GM18858 (cell line): ENCODE data around the gene ELMO2.
"Not testable (repeated sequence)": the region's sequence is repeated elsewhere in the genome, so short reads cannot be mapped to it uniquely, and the experiment has no call there.

Experiments used
- ATAC-seq: cut with Tn5 transposase; IDR thresholded peaks from one replicate; pipeline ENCODE4 v1.9.1; 2021; ENCODE audit not compliant: unreplicated experiment

Gene ELMO2

GRCh38 chr20:46407671-46407996 lies 1.2 kb upstream of the ELMO2 start:
- no peak for ATAC-seq

GRCh38 chr20:46406986-46407670 lies 713 bp upstream of the ELMO2 start:
- peak; percentile 36 for ATAC-seq

GRCh38 chr20:46402331-46402811 lies 4.0 kb downstream of the ELMO2 start:
- ATAC-seq: no peak

- ATAC-seq: no peak
Observed at GRCh38 chr20:46401478-46401860, 4.9 kb downstream of the ELMO2 start.

- no peak for ATAC-seq
Observed at GRCh38 chr20:46400828-46401477, 5.5 kb downstream of the ELMO2 start.

GRCh38 chr20:46400253-46400652 lies 6.2 kb downstream of the ELMO2 start:
- no peak for ATAC-seq

- ATAC-seq: no peak
Observed at GRCh38 chr20:46399401-46399800, 7.0 kb downstream of the ELMO2 start.

GRCh38 chr20:46398963-46399362 lies 7.5 kb downstream of the ELMO2 start:
- ATAC-seq: no peak

- no peak for ATAC-seq
Observed at GRCh38 chr20:46396052-46396740, 10.2 kb downstream of the ELMO2 start.

- no peak for ATAC-seq
Observed at GRCh38 chr20:46394872-46395760, 11.3 kb downstream of the ELMO2 start.

GRCh38 chr20:46393967-46394366 lies 12.4 kb downstream of the ELMO2 start:
- no peak for ATAC-seq

GRCh38 chr20:46388937-46389336 lies 17.5 kb downstream of the ELMO2 start:
- no peak for ATAC-seq

- no peak for ATAC-seq
Observed at GRCh38 chr20:46388201-46388836, 18.1 kb downstream of the ELMO2 start.

- not testable (repeated sequence) for ATAC-seq
Observed at GRCh38 chr20:46387054-46387453, 19.4 kb downstream of the ELMO2 start.

GRCh38 chr20:46378412-46379009 lies 27.9 kb downstream of the ELMO2 start:
- ATAC-seq: no peak

- no peak for ATAC-seq
Observed at GRCh38 chr20:46377518-46377917, 28.9 kb downstream of the ELMO2 start.

GRCh38 chr20:46376196-46376785 lies 30.1 kb downstream of the ELMO2 start:
- no peak for ATAC-seq

GRCh38 chr20:46375771-46376170 lies 30.6 kb downstream of the ELMO2 start:
- ATAC-seq: no peak

- no peak for ATAC-seq
Observed at GRCh38 chr20:46374383-46374782, 32.0 kb downstream of the ELMO2 start.

GRCh38 chr20:46371656-46372055 lies 34.8 kb downstream of the ELMO2 start:
- no peak for ATAC-seq
